ENCODE measurements around the gene NR0B2.

The NR0B2 gene

DNA sequence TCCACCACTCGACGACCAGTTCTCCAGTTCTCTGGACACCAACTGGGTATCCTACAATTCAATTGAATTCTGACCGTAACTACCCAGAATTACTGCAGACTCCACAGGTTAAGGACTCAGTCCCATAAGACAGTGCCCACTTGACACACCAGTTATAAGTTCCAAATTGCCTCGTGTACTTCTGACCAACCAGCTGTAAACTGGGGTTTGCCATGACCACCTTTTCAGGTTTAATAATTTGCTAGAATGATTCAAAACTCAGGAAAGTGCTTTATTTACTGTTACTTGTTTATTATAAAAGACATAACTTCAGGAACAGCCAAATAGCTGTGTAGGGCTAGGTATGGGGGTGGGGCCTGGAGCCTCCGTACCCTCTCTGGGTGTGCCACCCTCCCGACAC lies 23.0 kb upstream of the NR0B2 start:
- DNase-seq (ENCODE audit: low read depth): no peak

DNA sequence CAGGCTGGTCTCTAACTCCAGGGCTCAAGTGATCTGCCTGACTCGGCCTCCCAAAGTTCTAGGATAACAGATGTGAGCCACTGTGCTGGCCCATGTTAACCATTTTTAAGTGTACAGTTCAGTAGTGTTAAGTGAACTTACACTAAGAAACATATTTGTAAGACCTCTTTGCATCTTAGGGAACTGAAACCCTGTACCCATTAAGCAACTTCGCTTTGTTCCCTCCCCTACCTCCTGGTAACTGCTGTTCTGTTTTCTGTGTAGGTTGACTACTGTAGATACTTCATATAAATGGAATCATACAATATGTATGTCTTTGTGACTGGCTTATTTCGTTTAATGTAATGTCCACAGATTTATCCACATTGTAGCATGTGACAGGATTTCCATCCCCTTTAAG lies 18.8 kb upstream of the NR0B2 start:
- DNase-seq (ENCODE audit: low read depth): no peak

DNA sequence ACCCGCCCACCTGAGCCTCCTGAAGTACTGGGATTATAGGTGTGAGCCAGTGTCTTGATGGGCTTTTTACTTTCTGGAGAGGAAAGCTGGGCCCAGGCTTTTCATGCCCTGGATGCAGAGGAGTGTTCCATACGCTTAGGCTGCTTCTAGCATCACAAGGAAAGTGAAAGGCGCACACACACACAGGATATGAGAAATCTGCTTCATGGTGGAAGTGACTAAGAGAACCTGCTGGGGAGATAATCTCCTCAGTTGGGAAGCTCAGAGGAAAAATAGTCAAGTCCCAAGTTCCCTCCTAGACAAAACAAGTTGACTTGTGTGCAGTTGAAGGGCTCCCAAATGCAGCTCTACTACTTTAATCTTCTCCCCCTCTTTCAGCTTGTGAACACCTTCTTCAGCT lies 9.9 kb upstream of the NR0B2 start:
- no peak for DNase-seq (ENCODE audit: low read depth)

DNA sequence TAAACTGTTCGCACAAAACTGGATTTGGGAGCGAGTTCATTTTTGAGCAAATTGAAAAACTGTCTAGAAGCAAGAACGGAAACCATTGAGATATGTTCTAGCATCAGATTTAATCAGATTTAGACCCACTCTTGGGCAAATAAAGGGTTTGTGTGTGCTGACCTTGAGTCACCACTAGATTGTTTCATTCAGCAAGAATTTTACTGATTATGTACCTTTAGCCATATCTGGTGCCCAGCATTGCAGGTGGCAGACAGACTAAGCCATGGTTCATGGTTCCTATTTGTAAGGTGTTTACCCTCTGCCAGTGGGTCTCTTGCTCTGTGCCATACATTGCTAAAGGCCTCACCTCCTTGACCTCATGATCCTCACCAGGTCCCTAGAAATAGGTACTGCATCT lies 9.1 kb upstream of the NR0B2 start:
- DNase-seq (ENCODE audit: low read depth): no peak

DNA sequence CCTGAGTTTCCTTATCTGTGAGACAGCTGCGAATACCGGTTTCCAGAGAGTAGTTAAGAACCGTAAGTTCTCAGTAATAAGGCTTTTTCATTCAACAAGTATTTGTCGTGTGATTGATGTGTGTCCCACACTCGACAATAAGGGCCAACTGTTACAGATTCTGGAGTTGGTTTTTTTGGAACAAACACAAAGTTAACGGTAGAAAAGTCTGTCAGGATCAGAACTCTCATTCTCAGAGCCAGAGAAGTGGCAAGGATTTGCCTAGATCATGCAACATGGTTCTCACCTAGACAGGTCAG lies 8.6 kb upstream of the NR0B2 start:
- no peak for DNase-seq (ENCODE audit: low read depth)

- peak; percentile 88 for DNase-seq (ENCODE audit: low read depth)
Observed at GRCh38 chr1:26921540-26922430, 8.0 kb upstream of the NR0B2 start, which contains the start of gene NUDC. Gene NUDC (plus strand): TSS chr1:26921743. CDS start chr1:26921849, 106 bp downstream.

DNA sequence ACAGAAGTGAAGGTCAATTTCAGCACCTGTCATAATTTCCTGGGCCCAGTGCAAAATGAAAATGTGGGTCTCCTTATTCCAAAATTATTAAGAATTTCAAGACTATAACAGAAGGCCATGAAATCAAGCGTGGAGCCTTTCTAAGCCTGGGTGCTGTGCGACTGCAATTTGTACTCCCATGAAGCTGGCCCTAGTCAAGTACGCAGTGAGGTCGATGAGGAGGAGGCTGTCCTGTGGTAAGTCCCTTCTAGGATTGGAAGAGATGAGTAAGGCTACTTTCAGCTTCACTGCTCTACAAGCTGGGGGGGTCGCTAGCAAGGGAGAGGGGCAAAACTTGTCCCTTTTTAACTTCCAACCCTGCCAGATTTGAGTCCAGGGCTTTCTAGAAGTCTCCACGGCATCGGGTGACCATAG lies 7.4 kb upstream of the NR0B2 start:
- no peak for DNase-seq (ENCODE audit: low read depth)

GRCh38 chr1:26915204-26915842 lies 1.5 kb upstream of the NR0B2 start:
- no peak for DNase-seq (ENCODE audit: low read depth)

GRCh38 chr1:26913389-26913753 lies 404 bp downstream of the NR0B2 start:
- no peak for DNase-seq (ENCODE audit: low read depth)

DNA sequence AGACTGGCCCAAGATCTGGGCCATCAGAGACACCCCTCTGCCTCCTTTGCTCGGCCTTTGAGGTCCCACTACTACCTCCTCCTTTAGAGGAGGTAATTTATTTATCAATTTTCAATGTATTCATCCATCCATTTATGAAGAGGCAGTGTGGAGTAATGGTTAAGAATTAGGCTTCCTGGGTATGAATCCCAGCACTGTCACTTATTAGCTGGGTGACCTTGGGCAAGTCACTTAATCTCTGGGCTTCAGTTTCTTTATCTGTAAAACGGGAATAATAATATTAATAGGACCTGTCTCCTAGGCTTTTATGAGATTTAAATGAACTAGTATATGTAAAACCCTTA lies 1.7 kb downstream of the NR0B2 start:
- no peak for DNase-seq (ENCODE audit: low read depth)

- DNase-seq (ENCODE audit: low read depth): no peak
Observed at GRCh38 chr1:26911399-26912146, 2.2 kb downstream of the NR0B2 start.

DNA sequence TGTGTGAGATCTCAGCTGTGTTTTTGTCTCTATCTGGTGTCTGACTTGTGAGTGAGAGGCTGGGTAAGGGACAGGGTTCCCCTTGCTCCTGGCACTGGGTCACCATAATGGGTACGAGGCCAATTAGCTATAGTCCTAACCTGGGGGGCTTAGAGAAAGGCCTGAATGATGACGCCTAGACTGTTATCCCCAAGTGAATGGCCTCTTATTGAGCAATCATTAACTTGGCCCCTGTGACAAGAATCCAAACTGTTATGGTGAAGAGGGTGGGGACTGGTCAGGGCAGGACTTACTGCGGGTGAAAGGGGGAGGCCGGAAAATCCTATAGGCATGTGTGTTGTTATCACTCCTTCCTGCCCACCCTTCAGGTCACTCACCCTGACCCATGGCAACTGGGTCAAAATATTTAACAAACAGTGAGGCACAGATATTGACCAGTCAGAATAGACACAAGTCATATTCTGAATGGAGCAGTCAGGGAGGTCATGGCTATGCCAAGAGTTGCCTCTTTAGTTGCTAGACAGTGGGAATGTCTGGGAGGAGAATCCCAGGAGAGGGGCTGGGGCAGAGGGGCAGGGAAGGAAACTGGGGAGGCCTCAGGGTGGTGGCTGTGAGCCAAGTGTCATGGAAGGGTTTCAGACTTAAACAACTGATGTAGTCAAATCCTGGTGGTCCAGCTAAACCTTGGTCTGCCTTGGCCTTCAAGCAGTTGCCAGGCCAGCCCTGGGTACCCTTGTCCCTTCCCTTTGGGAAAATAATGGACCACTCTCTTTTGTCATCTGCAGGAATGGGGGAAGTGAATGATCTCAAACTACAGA lies 3.2 kb downstream of the NR0B2 start:
- DNase-seq (ENCODE audit: low read depth): no peak

DNA sequence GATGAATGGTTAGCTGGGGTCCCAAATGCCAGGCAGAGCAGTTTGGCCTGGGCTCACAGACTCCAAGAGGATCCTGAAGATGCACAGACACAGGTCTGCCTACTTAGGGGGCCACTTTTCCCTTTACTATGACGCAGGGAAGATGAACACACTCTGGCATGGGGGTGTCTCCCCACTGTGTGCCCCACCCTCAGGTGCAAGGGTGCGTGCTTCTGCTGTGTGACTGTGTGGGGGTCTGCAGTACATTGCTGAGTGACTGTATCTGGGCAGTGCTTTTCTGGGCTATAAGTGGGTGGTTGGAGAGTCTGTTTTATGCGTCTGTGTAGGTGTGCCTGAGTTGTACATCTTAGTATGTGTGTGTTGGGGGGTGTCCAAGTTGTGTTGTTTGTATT lies 3.8 kb downstream of the NR0B2 start:
- no peak for DNase-seq (ENCODE audit: low read depth)

DNA sequence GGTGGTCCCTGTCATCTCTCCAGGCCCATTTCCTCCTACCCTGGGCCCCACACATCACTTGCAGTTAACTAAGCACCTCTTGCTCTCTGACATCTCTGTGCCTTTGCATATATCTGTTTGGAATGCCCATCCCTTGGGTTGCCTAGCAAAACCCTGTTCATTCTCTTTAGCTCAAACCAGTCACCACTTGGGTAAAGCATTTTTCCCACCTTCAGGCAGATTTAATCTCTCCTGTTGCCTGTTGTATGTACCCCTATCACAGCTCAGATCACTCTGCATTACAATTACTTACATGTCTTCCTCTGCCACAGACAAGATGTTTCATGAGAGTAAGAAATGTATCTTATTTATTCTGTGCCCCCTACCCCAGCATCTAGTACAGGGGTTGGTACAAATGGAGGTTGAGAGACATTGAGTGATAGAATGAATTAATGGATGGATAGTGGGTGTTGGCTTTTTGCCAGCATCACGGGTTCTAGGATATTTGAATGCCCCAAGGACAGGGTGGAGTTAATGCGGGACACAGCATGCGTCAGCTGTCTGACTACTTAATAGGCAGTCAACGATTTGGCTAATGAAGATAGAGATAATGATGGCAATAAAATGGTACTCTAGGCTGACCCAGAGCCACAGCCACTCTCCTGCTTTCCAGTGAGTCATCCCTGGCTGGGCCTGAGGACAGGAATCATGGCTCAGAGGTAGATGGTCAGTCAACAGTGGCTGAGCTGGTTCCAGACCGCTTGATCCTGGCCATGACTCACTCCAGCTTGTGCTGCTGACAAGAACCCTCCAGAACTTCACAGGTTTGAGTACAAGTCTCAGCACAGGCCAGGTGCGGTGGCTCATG lies 6.5 kb downstream of the NR0B2 start:
- DNase-seq (ENCODE audit: low read depth): no peak

GRCh38 chr1:26900815-26901511 lies 12.8 kb downstream of the NR0B2 start:
- DNase-seq (ENCODE audit: low read depth): no peak

DNA sequence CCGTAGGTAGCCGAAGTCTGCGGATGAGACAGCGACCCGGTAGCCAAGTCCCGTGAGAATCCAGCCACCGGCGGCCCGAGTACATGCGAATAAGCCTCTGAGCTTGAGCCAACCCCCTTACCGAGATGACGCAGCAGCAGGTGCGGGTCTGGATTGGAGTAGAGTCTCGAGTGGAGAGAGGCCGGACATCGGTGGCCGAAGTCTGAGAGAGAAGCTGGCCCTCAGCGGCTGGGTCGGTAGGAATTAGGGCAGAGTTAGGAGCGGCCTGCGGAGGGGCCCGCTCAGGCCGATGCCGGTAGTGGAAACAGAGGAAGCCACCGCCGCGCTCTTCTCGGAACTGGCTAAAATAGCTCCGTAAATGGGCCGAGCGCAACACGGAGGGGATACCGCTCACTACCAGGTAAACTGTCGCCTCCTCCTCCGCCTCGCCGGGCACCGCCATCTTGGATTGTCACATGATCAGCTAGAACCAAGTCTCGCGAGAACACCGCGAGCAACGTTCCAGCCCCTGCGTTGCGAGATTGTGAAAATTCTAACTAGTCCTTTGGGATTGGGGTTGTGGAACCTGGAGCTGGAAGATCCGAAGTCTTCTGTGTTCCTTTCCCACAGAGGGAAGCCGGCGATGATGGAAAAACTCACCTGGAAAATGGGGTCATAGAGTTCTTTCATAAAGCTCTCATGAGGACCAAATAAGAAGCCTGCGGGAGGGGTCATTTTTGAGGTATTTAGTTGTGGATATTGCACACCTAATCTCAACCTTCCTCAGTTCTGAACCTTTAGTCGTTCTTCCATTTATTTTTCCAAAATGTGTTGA lies 13.6 kb downstream of the NR0B2 start, which contains the start of gene GPATCH3:
GPATCH3 (minus strand) TSS at position 467 of the 814 bp plus-strand sequence; CDS start at position 442, 25 bp downstream.
- DNase-seq (ENCODE audit: low read depth): peak; percentile 69

GRCh38 chr1:26897351-26897750 lies 16.4 kb downstream of the NR0B2 start:
- no peak for DNase-seq (ENCODE audit: low read depth)

- no peak for DNase-seq (ENCODE audit: low read depth)
Observed at GRCh38 chr1:26894263-26894662, 19.5 kb downstream of the NR0B2 start.

- no peak for DNase-seq (ENCODE audit: low read depth)
Observed at GRCh38 chr1:26890467-26890796, 23.3 kb downstream of the NR0B2 start.

Data from stimulated activated CD8-positive, alpha-beta memory T cell treated with anti-CD3 and anti-CD28 coated beads, Interleukin-12 subunit alpha, Interleukin-12 subunit beta, amount 100 ng/mL, for 4 hours (primary cell).